Type B pancreatic cell (in vitro differentiated cells): Measurements from ENCODE around the gene RAI1. TPM values are rescaled to one million over a fixed set of nuclear protein-coding genes. Genes with fewer than 3 reads are reported as not detected.
"Not testable (repeated sequence)": the region's sequence is repeated elsewhere in the genome, so short reads cannot be mapped to it uniquely, and the experiment has no call there.

ENCODE experiments used
- DNase-seq: peaks from one replicate; pipeline ENCODE4 v3.0.0; 2021; ENCODE audit warnings: mixed read lengths; ENCODE audit not compliant: unreplicated experiment; ENCODE audit errors: extremely low spot score
- H3K27ac Mint-ChIP-seq: 2 replicates; pipeline ENCODE4 v1.8.0; 2021; ENCODE audit warnings: mild to moderate bottlenecking, mixed read lengths
- H3K27me3 Mint-ChIP-seq: 2 replicates; pipeline ENCODE4 v1.8.0; 2021; ENCODE audit warnings: mixed read lengths
- H3K36me3 Mint-ChIP-seq: 2 replicates; pipeline ENCODE4 v1.8.0; 2021; ENCODE audit warnings: mixed read lengths
- H3K4me1 Mint-ChIP-seq: one replicate; pipeline ENCODE4 v1.8.0; 2021; ENCODE audit warnings: mixed read lengths; ENCODE audit not compliant: unreplicated experiment
- H3K4me3 Mint-ChIP-seq: 2 replicates; pipeline ENCODE4 v1.8.0; 2021; ENCODE audit warnings: mild to moderate bottlenecking, mixed read lengths
- H3K9me3 Mint-ChIP-seq: 2 replicates; pipeline ENCODE4 v1.8.0; 2021; ENCODE audit warnings: mixed read lengths
- CTCF ChIP-seq: fragments of 200-600 bp; sonication (generic); conservative IDR thresholded peaks from 2 replicates; pipeline ENCODE4 v1.5.0; 2021; ENCODE audit warnings: antibody characterized with exemption, mild to moderate bottlenecking
- total RNA-seq: library from RNA; stranded (reverse); gene quantifications from 2 replicates; pipeline ENCODE4 v1.2.1, GENCODE V29; 2021; ENCODE audit warnings: low replicate concordance

Gene RAI1
- total RNA-seq, 1 donor from 2014 or later: 61.1 TPM

GRCh38 chr17:17685775-17686291 is 4.6 kb downstream of the RAI1 start:
- Mint-ChIP-seq H3K36me3 (no peaks in the 10 kb centered on the region), H3K4me1 (peaks cover 55% of the 10 kb centered on the region), H3K4me3 (peak overlapping the region; percentile 81), H3K27ac (peak overlapping the region; percentile 89), H3K27me3 (peaks cover under 1% of the 10 kb centered on the region), H3K9me3 (no peaks in the 10 kb centered on the region)
- TF ChIP-seq CTCF: no peak
- no peak for DNase-seq

GRCh38 chr17:17689312-17689711 is 8.1 kb downstream of the RAI1 start:
- DNase-seq: no peak
- Mint-ChIP-seq H3K4me1 (peaks cover 78% of the 10 kb centered on the region), H3K4me3 (peak overlapping the region; percentile 7), H3K9me3 (no peaks in the 10 kb centered on the region), H3K36me3 (no peaks in the 10 kb centered on the region), H3K27me3 (no peaks in the 10 kb centered on the region), H3K27ac (peak overlapping the region; percentile 57)
- TF ChIP-seq CTCF: no peak

GRCh38 chr17:17690233-17690632 is 9.0 kb downstream of the RAI1 start:
- H3K27me3 Mint-ChIP-seq, H3K36me3 Mint-ChIP-seq, H3K9me3 Mint-ChIP-seq, DNase-seq: not testable (repeated sequence)
- H3K4me3 Mint-ChIP-seq: peak overlapping the region; percentile 72
- peak overlapping the region; percentile 99 for H3K27ac Mint-ChIP-seq
- peaks cover 70% of the 10 kb centered on the region for H3K4me1 Mint-ChIP-seq

- Mint-ChIP-seq H3K4me3 (peak overlapping the region; percentile 72), H3K4me1 (peaks cover 68% of the 10 kb centered on the region), H3K9me3 (no peaks in the 10 kb centered on the region), H3K27me3 (no peaks in the 10 kb centered on the region), H3K27ac (peak overlapping the region; percentile 99), H3K36me3 (no peaks in the 10 kb centered on the region)
- no peak for TF ChIP-seq CTCF
- DNase-seq: no peak
Observed at GRCh38 chr17:17691468-17692263, 10.4 kb downstream of the RAI1 start.

- Mint-ChIP-seq H3K36me3 (no peaks in the 10 kb centered on the region), H3K27ac (peak overlapping the region; percentile 99), H3K4me3 (peak overlapping the region; percentile 88), H3K27me3 (no peaks in the 10 kb centered on the region), H3K9me3 (no peaks in the 10 kb centered on the region), H3K4me1 (peaks cover 68% of the 10 kb centered on the region)
- no peak for DNase-seq
- no peak for TF ChIP-seq CTCF
Observed at GRCh38 chr17:17692353-17693252, 11.3 kb downstream of the RAI1 start.
